Common myeloid progenitor, CD34-positive (primary cell): ENCODE results near the gene TMEM121.
"Not testable (repeated sequence)": the region's sequence is repeated elsewhere in the genome, so short reads cannot be mapped to it uniquely, and the experiment has no call there.

Experiments used
- CTCF ChIA-PET: fragments of 350-600 bp; sonication (Branson Sonifier 250); formaldehyde crosslinking; loops from one replicate; lab custom pipeline; 2021; ENCODE audit warnings: antibody characterized with exemption; lab: Charles Lee
- POLR2A ChIA-PET: fragments of 350-600 bp; sonication (Branson Sonifier 250); formaldehyde crosslinking; loops from one replicate; lab custom pipeline; 2021; ENCODE audit warnings: antibody characterized with exemption; lab: Charles Lee
- DNase-seq, 3 donors: peaks; one replicate each; pipeline versions ENCODE4 v3.0.0 to v3.0.0-alpha.2; 2013
- H3K27ac ChIP-seq, 2 experiments: 1 replicate in 1 of 2; 2 replicates in 1 of 2; pipeline ENCODE4 v1.7.0; 2013; ENCODE audit warnings: inconsistent platforms in 2 of 2, low read length in 2 of 2, mild to moderate bottlenecking in 2 of 2, low read depth in 1 of 2, moderate library complexity in 1 of 2; ENCODE audit not compliant: severe bottlenecking in 2 of 2, insufficient read depth in 1 of 2, poor library complexity in 1 of 2
- H3K27me3 ChIP-seq, 5 experiments: replicated peaks in 2 of 5; 1 replicate in 3 of 5; 2 replicates in 2 of 5; pipeline versions ENCODE4 v1.6.1 to v1.7.0; 2013; ENCODE audit warnings: low read length in 4 of 5, mild to moderate bottlenecking in 2 of 5, moderate library complexity in 2 of 5, inconsistent platforms in 1 of 5; ENCODE audit not compliant: insufficient read depth in 5 of 5, control insufficient read depth in 4 of 5
- H3K36me3 ChIP-seq, 4 experiments: 1 replicate in 2 of 4; 2 replicates in 2 of 4; pipeline versions ENCODE4 v1.6.1 to v1.7.0; 2013; ENCODE audit warnings: low read length in 3 of 4, control low read depth in 1 of 4, mild to moderate bottlenecking in 1 of 4; ENCODE audit not compliant: control insufficient read depth in 4 of 4, insufficient read depth in 4 of 4
- H3K4me1 ChIP-seq, 4 experiments: 1 replicate in 3 of 4; 2 replicates in 1 of 4; pipeline versions ENCODE4 v1.6.1 to v1.7.1; 2013; ENCODE audit warnings: low read length in 3 of 4, mild to moderate bottlenecking in 3 of 4, control low read depth in 1 of 4, inconsistent platforms in 1 of 4, moderate library complexity in 1 of 4; ENCODE audit not compliant: control insufficient read depth in 4 of 4, insufficient read depth in 4 of 4; ENCODE audit errors: control extremely low read depth in 1 of 4
- H3K4me3 ChIP-seq, 7 experiments: 1 replicate in 4 of 7; 2 replicates in 3 of 7; pipeline versions ENCODE4 v1.5.1 to v1.7.0; 2013; ENCODE audit warnings: mild to moderate bottlenecking in 7 of 7, low read length in 6 of 7, moderate library complexity in 6 of 7, inconsistent platforms in 2 of 7, low read depth in 2 of 7, control low read depth in 1 of 7; ENCODE audit not compliant: insufficient read depth in 4 of 7, control insufficient read depth in 1 of 7; ENCODE audit errors: extremely low read depth in 1 of 7
- H3K9me3 ChIP-seq, 5 experiments: 1 replicate in 4 of 5; 2 replicates in 1 of 5; pipeline versions ENCODE4 v1.6.1 to v1.7.1; 2013; ENCODE audit warnings: low read length in 4 of 5, mild to moderate bottlenecking in 2 of 5, inconsistent platforms in 1 of 5, low read depth in 1 of 5, moderate library complexity in 1 of 5; ENCODE audit not compliant: control insufficient read depth in 4 of 5, insufficient read depth in 2 of 5; ENCODE audit errors: control extremely low read depth in 1 of 5
- WGBS: methylation state at CpG from one replicate; pipeline ENCODE4 v1.1.5; 2013; ENCODE audit not compliant: insufficient coverage; 5-methylcytosine and 5-hydroxymethylcytosine counted together

The TMEM121 gene

DNA sequence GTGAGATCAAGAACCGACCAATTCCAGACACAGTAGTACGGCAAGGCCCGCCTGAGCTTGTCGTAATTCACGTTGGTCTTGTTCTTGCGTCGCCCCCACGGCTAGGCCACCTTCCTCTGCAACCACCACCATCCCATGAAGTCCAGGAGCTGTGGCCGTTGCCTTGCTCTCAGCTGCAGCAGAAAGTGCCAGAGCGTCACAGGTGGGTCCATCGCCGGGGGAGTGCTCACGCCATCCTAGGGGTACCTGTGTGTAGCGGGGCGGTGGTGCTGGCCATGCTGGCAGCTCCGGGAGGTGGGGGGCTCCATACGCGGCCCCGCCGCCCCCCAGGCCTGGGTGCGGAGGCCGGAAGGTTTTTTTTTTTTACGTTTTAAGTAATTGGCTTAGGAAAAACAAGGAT lies 23.1 kb downstream of the TMEM121 start:
- Histone ChIP-seq H3K27ac (no peak overlapping the region), H3K9me3 (no peaks in the 10 kb centered on the region), H3K36me3 (no peaks in the 10 kb centered on the region), H3K27me3 (peaks cover 0 to 3% (median 0%) of the 10 kb centered on the region in 5 experiments), H3K4me1 (no peaks in the 10 kb centered on the region), H3K4me3 (no peak overlapping the region)
- WGBS, result 92% methylated on average over 12 of the region's 23 CpGs
- ChIA-PET POLR2A (no interaction called here), CTCF (interaction anchor here (1.2 to 2.8 kb wide), 5 partner anchors 11 to 17 kb away, joined by 4 to 8 read pairs (median 4); no protein-coding TSS in a partner anchor)
- DNase-seq, result no peak

DNA sequence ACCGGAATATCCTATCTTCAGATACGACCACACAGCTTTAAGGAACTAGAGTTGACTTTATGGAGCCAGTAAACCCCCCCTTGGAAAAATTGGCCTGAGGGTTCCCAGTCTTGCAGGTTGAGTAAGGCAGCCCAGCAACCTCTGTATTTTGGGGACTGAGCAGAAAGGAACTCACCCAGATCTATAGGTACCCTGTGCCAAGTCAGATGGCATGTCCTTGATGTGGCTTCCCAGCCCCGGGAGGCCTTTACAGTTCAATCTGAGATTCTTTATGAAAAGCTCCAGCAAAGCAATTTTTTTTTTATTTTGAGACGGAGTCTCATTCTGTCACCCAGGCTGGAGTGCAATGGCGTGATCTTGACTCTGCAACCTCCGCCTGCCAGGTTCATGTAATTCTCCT lies 27.6 kb downstream of the TMEM121 start:
- no peaks in the 10 kb centered on the region for H3K4me1 ChIP-seq
- CTCF ChIA-PET, result interaction anchor here (0.6 to 1.0 kb wide), 2 partner anchors 123 to 606 kb away, joined by 3 read pairs; no protein-coding TSS in a partner anchor
- H3K27ac ChIP-seq, result no peak overlapping the region
- no peaks in the 10 kb centered on the region for H3K9me3 ChIP-seq
- peaks cover 0 to 3% (median 0%) of the 10 kb centered on the region in 5 experiments for H3K27me3 ChIP-seq
- no peak for DNase-seq
- H3K4me3 ChIP-seq, result no peak overlapping the region
- no peaks in the 10 kb centered on the region for H3K36me3 ChIP-seq
- 92% methylated on average over 4 of the region's 6 CpGs for WGBS
- POLR2A ChIA-PET, result no interaction called here

DNA sequence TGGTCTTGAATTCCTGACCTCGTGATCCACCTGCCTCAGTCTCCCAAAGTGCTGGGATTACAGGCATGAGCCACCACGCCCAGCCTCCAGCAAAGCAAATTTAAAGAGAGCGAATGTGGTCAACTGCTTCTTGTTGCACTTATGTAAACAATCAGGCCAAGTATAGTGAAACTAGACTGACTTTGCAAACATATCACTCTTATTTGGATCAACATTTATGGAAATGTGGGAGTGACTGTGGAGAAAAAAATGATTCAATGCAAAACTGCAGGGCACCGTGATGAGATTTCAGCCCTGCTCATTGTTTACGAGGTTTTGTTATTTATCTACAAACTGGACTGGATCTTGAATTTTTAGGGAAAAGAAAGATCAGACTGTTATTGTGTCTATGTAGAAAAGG lies 28.1 kb downstream of the TMEM121 start:
- ChIA-PET CTCF (interaction anchor here (1.0 kb wide), 1 partner anchor 122 kb away, joined by 3 read pairs; no protein-coding TSS in a partner anchor), POLR2A (no interaction called here)
- H3K4me3 ChIP-seq, result no peak overlapping the region
- H3K27ac ChIP-seq, result no peak overlapping the region
- no peak for DNase-seq
- H3K36me3 ChIP-seq, result no peaks in the 10 kb centered on the region
- H3K9me3 ChIP-seq, result no peaks in the 10 kb centered on the region
- peaks cover 0 to 3% (median 1%) of the 10 kb centered on the region in 4 experiments for H3K4me1 ChIP-seq
- WGBS, result 92% methylated on average over 5 of the region's 5 CpGs
- H3K27me3 ChIP-seq, result peaks cover 0 to 3% (median 0%) of the 10 kb centered on the region in 5 experiments

DNA sequence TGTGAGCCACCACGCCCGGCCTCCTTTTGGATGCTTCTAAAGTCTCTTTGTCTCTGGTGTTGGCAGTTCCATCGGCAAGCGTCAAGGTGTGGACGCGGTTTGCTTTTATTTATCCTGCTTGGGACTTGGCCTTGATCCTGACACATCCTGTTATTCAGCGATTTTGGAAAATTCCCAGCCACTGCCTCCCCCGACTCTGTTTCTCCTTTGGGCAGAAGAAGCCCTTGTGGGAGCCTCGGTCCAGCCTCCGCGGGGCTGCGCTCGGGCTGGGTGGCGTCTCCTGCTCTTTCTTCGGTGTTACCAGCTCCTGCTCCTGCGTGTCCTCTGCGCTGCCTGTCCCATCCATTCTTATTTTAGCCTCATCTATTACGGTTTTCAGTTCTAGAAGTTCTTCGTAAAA lies 31.3 kb downstream of the TMEM121 start:
- H3K4me3 ChIP-seq, H3K27me3 ChIP-seq, H3K36me3 ChIP-seq, H3K27ac ChIP-seq, POLR2A ChIA-PET, DNase-seq, H3K4me1 ChIP-seq, H3K9me3 ChIP-seq: not testable (repeated sequence)
- CTCF ChIA-PET, result interaction anchor here (1.3 kb wide), 1 partner anchor 24 kb away, joined by 3 read pairs; no protein-coding TSS in a partner anchor
- 86% methylated on average over 9 of the region's 19 CpGs for WGBS

DNA sequence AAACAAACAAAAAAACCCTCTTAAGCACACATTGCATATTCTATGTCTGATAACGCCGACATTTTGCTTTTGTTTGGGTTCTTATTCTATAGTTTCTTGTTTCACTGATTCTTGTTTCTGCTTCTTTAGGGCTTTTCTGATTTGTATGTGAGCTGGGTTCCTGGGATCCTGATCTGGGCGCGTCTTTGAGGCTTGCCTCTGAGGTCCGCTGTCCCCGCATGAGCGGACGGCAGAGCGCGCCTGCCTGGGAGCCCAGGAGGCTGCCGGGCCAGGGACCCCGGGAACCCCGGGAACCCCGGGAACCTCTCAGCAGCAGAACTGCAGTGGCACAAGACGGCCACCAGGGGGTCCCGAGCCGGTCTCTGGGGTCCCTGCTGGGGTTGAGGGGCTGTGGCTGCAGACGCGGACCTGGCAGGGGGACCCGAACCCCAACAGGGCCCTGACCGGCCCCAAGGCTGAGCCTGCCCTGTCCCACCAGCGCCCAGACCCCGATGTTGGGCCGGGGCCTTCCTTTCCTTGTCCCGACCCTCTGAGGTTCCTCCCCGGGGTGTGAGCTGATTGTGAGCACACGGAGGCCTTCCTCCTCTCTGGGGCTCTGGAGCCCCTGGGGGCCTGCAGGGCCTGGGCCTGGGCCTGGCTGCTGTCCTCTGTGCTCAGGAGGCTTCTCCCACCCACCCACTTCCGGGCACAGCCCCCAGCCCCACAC lies 32.2 kb downstream of the TMEM121 start:
- not testable (repeated sequence) for DNase-seq
- WGBS, result 100% methylated on average over 1 of the region's 28 CpGs

DNA sequence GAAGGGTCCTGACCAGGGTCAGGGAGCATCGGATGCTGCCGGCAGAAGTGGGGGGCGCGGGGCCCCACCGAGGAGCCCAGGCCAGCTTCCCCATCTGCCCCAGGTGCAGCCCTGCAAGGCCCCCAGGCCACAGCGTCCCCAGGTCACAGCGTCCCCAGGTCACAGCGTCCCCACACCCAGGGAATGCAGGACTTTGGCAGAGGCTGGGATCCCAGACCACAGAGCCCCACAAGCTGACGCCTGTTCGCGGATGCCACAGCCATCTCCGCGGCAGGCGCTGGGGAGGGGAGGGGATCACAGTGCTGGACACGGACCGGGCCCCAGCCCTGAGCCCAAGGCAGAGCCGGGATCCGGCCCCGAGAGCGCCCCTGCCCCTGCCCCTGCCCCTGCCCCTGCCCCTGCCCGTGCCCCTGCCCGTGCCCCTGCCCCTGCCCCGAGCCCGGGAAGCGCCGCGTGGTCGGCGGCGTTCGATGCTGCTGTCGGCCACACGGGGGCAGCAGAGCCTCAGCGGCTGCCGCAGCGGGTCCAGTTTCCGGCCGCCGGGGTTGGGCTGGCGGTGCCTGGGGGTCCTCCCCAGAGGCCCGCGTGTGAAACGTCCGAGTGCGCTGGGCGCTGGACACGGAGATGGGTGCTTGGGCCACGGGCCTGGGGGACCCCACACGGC lies 33.1 kb downstream of the TMEM121 start:
- H3K9me3 ChIP-seq, DNase-seq, POLR2A ChIA-PET, H3K27ac ChIP-seq, H3K4me1 ChIP-seq, H3K36me3 ChIP-seq, H3K4me3 ChIP-seq, H3K27me3 ChIP-seq: not testable (repeated sequence)
- CTCF ChIA-PET, result interaction anchor here (1.1 kb wide), 1 partner anchor 8 kb away, joined by 5 read pairs; no protein-coding TSS in a partner anchor
- WGBS, result no CpG with 5 or more reads among the region's 49 CpGs

More for the DNA sequence above, 32.2 kb downstream of the TMEM121 start:
- H3K27ac ChIP-seq, H3K27me3 ChIP-seq, POLR2A ChIA-PET, H3K4me1 ChIP-seq, H3K9me3 ChIP-seq, H3K4me3 ChIP-seq, H3K36me3 ChIP-seq: not testable (repeated sequence)
- CTCF ChIA-PET, result interaction anchor here (1.1 to 1.3 kb wide), 2 partner anchors 7 to 25 kb away, joined by 3 to 5 read pairs; no protein-coding TSS in a partner anchor
